GM10248 (cell line): Measurements from ENCODE around the gene FMNL3.

Experiments
- CTCF ChIA-PET: fragments of 300-600 bp; sonication (Branson Sonifier 250); formaldehyde crosslinking; extraction: SDS; loops from one replicate; lab custom pipeline; 2021; ENCODE audit warnings: antibody characterized with exemption; lab: Yijun Ruan, JAX
- POLR2A ChIA-PET: fragments of 350-650 bp; sonication (Branson Sonifier 250); formaldehyde crosslinking; extraction: SDS; loops from one replicate; lab custom pipeline; 2020; ENCODE audit warnings: antibody characterized with exemption; lab: Yijun Ruan, JAX
- DNase-seq: peaks from one replicate; pipeline ENCODE4 v3.0.0; 2012; ENCODE audit errors: extremely low spot score
- CTCF ChIP-seq: IDR thresholded peaks from 2 replicates; pipeline ENCODE4 v1.5.1; 2012; ENCODE audit warnings: mild to moderate bottlenecking, low read depth; ENCODE audit errors: extremely low read depth, missing control alignments, control extremely low read depth

FMNL3 gene

GRCh38 chr12:49632986-49633702, 74.1 kb downstream of the FMNL3 start:
- ChIA-PET CTCF (interaction anchor here (1.0 to 13.9 kb wide), 10 partner anchors 8 to 144 kb away, joined by 3 to 163 read pairs (median 4); partner anchors contain the start of gene PRPF40B), POLR2A (interaction anchor here (0.7 kb wide), 1 partner anchor 41 kb away, joined by 3 read pairs; no protein-coding TSS in a partner anchor)
- no peak for TF ChIP-seq CTCF
- DNase-seq, result no peak

GRCh38 chr12:49632401-49632800, 74.8 kb downstream of the FMNL3 start:
- ChIA-PET CTCF (interaction anchor here (0.9 to 13.9 kb wide), 7 partner anchors 7 to 109 kb away, joined by 3 to 163 read pairs (median 5); partner anchors contain the start of genes PRPF40B and TMBIM6), POLR2A (no interaction called here)
- TF ChIP-seq CTCF, result no peak
- DNase-seq, result no peak

GRCh38 chr12:49631336-49631907, 75.8 kb downstream of the FMNL3 start:
- no peak for TF ChIP-seq CTCF
- DNase-seq, result no peak
- POLR2A ChIA-PET, result no interaction called here
- CTCF ChIA-PET, result interaction anchor here (0.6 to 2.3 kb wide), 4 partner anchors 15 to 273 kb away, joined by 3 to 6 read pairs (median 4); no protein-coding TSS in a partner anchor

- no peak for DNase-seq
- TF ChIP-seq CTCF, result no peak
- ChIA-PET POLR2A (interaction anchor here (0.7 kb wide), 2 partner anchors 14 to 112 kb away, joined by 4 to 7 read pairs; no protein-coding TSS in a partner anchor), CTCF (interaction anchor here (1.1 to 10.8 kb wide), 6 partner anchors 11 to 269 kb away, joined by 3 to 163 read pairs (median 3); no protein-coding TSS in a partner anchor)
Observed at GRCh38 chr12:49627752-49628360, 79.3 kb downstream of the FMNL3 start.

- POLR2A ChIA-PET, result no interaction called here
- no peak for DNase-seq
- CTCF ChIA-PET, result interaction anchor here (1.1 to 10.8 kb wide), 3 partner anchors 12 to 268 kb away, joined by 3 to 163 read pairs (median 3); no protein-coding TSS in a partner anchor
- no peak for TF ChIP-seq CTCF
Observed at GRCh38 chr12:49626836-49627235, 80.4 kb downstream of the FMNL3 start.

- TF ChIP-seq CTCF, result peak; percentile 39
- ChIA-PET CTCF (interaction anchor here (0.9 to 10.8 kb wide), 7 partner anchors 13 to 268 kb away, joined by 3 to 163 read pairs (median 5); partner anchors contain the start of gene TMBIM6), POLR2A (no interaction called here)
- no peak for DNase-seq
Observed at GRCh38 chr12:49626169-49626835, 80.9 kb downstream of the FMNL3 start.
